IMR-90 (cell line): ENCODE results near the gene GPRC5C. TPM values are rescaled to one million over a fixed set of nuclear protein-coding genes. Genes with fewer than 3 reads are reported as not detected.

Source experiments
- ATAC-seq: fragments of 200-7000 bp; cut with Tn5 transposase; 2 replicates; pipeline ENCODE4 v1.9.1; 2020; ENCODE audit warnings: low read depth, mild to moderate bottlenecking, moderate library complexity
- BruUV-seq: library from RNA; stranded (reverse); fragments of 400-500 nt; replicated peaks from 2 replicates; lab custom pipeline; 2021; lab: Mats Ljungman, UMichigan
- CTCF ChIA-PET: fragments of 300-600 bp; formaldehyde crosslinking; extraction: SDS; loops from one replicate; lab custom pipeline; 2021; ENCODE audit warnings: antibody characterized with exemption; lab: Yijun Ruan, JAX
- POLR2A ChIA-PET: fragments of 300-600 bp; sonication (Branson Sonifier 250); formaldehyde crosslinking; loops from one replicate; lab custom pipeline; 2022; ENCODE audit warnings: antibody characterized with exemption; ENCODE audit not compliant: unreplicated experiment; lab: Charles Lee
- DNase-seq: peaks from one replicate; pipeline ENCODE4 v3.0.0; 2013
- H2AFZ ChIP-seq: replicated peaks from 2 replicates; pipeline ENCODE3; 2013; ENCODE audit warnings: low read length, mild to moderate bottlenecking; ENCODE audit not compliant: poor library complexity
- H2AK5ac ChIP-seq: 2 replicates; pipeline ENCODE4 v1.6.1; 2013; ENCODE audit warnings: low read depth, low read length, inconsistent platforms
- H2AK9ac ChIP-seq: replicated peaks from 2 replicates; pipeline ENCODE3; 2013; ENCODE audit warnings: mild to moderate bottlenecking, low read depth, low read length, moderate library complexity; ENCODE audit not compliant: poor library complexity
- H2BK120ac ChIP-seq: 2 replicates; pipeline ENCODE4 v1.6.1; 2013; ENCODE audit warnings: low read depth, low read length, inconsistent platforms
- H2BK15ac ChIP-seq: 3 replicates; pipeline ENCODE4 v1.6.1; 2013; ENCODE audit warnings: low read depth, low read length, inconsistent platforms
- H2BK20ac ChIP-seq: 2 replicates; pipeline ENCODE4 v1.6.1; 2013; ENCODE audit warnings: low read depth, mild to moderate bottlenecking, inconsistent platforms, low read length, moderate library complexity
- H2BK5ac ChIP-seq: 2 replicates; pipeline ENCODE4 v1.6.1; 2013; ENCODE audit warnings: mild to moderate bottlenecking, low read depth, low read length, inconsistent platforms; ENCODE audit not compliant: poor library complexity, severe bottlenecking
- H3K14ac ChIP-seq: replicated peaks from 2 replicates; pipeline ENCODE4 v1.6.1; 2013; ENCODE audit warnings: low read depth, low read length, inconsistent platforms
- H3K18ac ChIP-seq: 2 replicates; pipeline ENCODE4 v1.6.1; 2013; ENCODE audit warnings: low read depth, low read length, control low read depth
- H3K23ac ChIP-seq: 2 replicates; pipeline ENCODE4 v1.6.1; 2013; ENCODE audit warnings: low read depth, low read length, inconsistent platforms
- H3K27ac ChIP-seq: 2 replicates; pipeline ENCODE4 v1.5.1; 2013; ENCODE audit warnings: mild to moderate bottlenecking, control low read depth, low read length; ENCODE audit not compliant: insufficient read depth
- H3K27me3 ChIP-seq: 2 replicates; pipeline ENCODE4 v1.6.1; 2013; ENCODE audit warnings: low read length; ENCODE audit not compliant: control insufficient read depth, insufficient read depth
- H3K36me3 ChIP-seq: 2 replicates; pipeline ENCODE4 v1.6.1; 2013; ENCODE audit warnings: low read length, mixed read lengths; ENCODE audit not compliant: control insufficient read depth, insufficient read depth
- H3K4ac ChIP-seq: 2 replicates; pipeline ENCODE4 v1.6.1; 2013; ENCODE audit warnings: low read depth, low read length, inconsistent platforms
- H3K4me1 ChIP-seq: 2 replicates; pipeline ENCODE4 v1.6.1; 2013; ENCODE audit warnings: low read length, mixed read lengths; ENCODE audit not compliant: control insufficient read depth, insufficient read depth
- H3K4me2 ChIP-seq: 2 replicates; pipeline ENCODE4 v1.6.1; 2013; ENCODE audit warnings: low read depth, mild to moderate bottlenecking, control low read depth, low read length, moderate library complexity
- H3K4me3 ChIP-seq: 2 replicates; pipeline ENCODE4 v1.5.1; 2013; ENCODE audit warnings: low read depth, mild to moderate bottlenecking, control low read depth, low read length, moderate library complexity; ENCODE audit not compliant: insufficient read depth
- H3K56ac ChIP-seq: 2 replicates; pipeline ENCODE4 v1.6.1; 2013; ENCODE audit warnings: low read length, inconsistent platforms; ENCODE audit not compliant: insufficient read depth; ENCODE audit errors: extremely low read depth
- H3K79me1 ChIP-seq, 2 experiments: 2 replicates each; pipeline ENCODE4 v1.6.1; 2013; ENCODE audit warnings: low read length in 2 of 2, inconsistent platforms in 1 of 2, low read depth in 1 of 2
- H3K9ac ChIP-seq: 2 replicates; pipeline ENCODE4 v1.6.1; 2013; ENCODE audit warnings: low read depth, low read length, control low read depth
- H3K9me1 ChIP-seq: 2 replicates; pipeline ENCODE4 v1.6.1; 2013; ENCODE audit warnings: low read length, inconsistent platforms; ENCODE audit not compliant: insufficient read depth
- H3K9me3 ChIP-seq: 2 replicates; pipeline ENCODE4 v1.6.1; 2013; ENCODE audit warnings: low read length; ENCODE audit not compliant: control insufficient read depth, insufficient read depth
- H4K20me1 ChIP-seq: 2 replicates; pipeline ENCODE4 v1.6.1; 2013; ENCODE audit warnings: low read length, inconsistent platforms; ENCODE audit not compliant: insufficient read depth
- H4K5ac ChIP-seq: 2 replicates; pipeline ENCODE4 v1.6.1; 2013; ENCODE audit warnings: mild to moderate bottlenecking, low read depth, low read length, control low read depth
- H4K8ac ChIP-seq, 2 experiments: 2 replicates each; pipeline ENCODE4 v1.6.1; 2013; ENCODE audit warnings: low read depth in 2 of 2, low read length in 2 of 2, control low read depth in 1 of 2, inconsistent platforms in 1 of 2
- H4K91ac ChIP-seq: 2 replicates; pipeline ENCODE4 v1.6.1; 2013; ENCODE audit warnings: low read depth, low read length, inconsistent platforms; ENCODE audit not compliant: insufficient read depth
- BHLHE40 ChIP-seq: fragments of 150-350 bp; IDR thresholded peaks from 2 replicates; pipeline ENCODE4 v1.6.1; 2016; ENCODE audit warnings: mild to moderate bottlenecking, low read depth, low read length
- CEBPB ChIP-seq: IDR thresholded peaks from 2 replicates; pipeline ENCODE4 v1.6.1; 2012; ENCODE audit warnings: low read depth, low read length, improper control_type of control experiment
- CHD1 ChIP-seq: IDR thresholded peaks from 2 replicates; pipeline ENCODE4 v1.6.1; 2012; ENCODE audit warnings: low read depth, low read length, improper control_type of control experiment
- FOS ChIP-seq: fragments of 150-350 bp; IDR thresholded peaks from 2 replicates; pipeline ENCODE4 v1.6.1; 2016; ENCODE audit warnings: low read depth, low read length
- MAFK ChIP-seq: IDR thresholded peaks from 2 replicates; pipeline ENCODE4 v1.6.1; 2012; ENCODE audit warnings: low read depth, low read length, improper control_type of control experiment
- MAZ ChIP-seq: IDR thresholded peaks from 2 replicates; pipeline ENCODE4 v1.6.1; 2012; ENCODE audit warnings: low read depth, mild to moderate bottlenecking, low read length, improper control_type of control experiment, moderate library complexity, borderline replicate concordance
- MXI1 ChIP-seq: IDR thresholded peaks from 2 replicates; pipeline ENCODE4 v1.6.1; 2012; ENCODE audit warnings: low read depth, mild to moderate bottlenecking, low read length, moderate library complexity, borderline replicate concordance
- NFE2L2 ChIP-seq: fragments of 150-350 bp; IDR thresholded peaks from 2 replicates; pipeline ENCODE4 v1.6.1; 2016; ENCODE audit warnings: low read depth, mild to moderate bottlenecking, low read length
- POLR2A ChIP-seq: IDR thresholded peaks from 2 replicates; pipeline ENCODE4 v1.6.1; 2012; ENCODE audit warnings: mild to moderate bottlenecking, low read depth, low read length
- RAD21 ChIP-seq: IDR thresholded peaks from 2 replicates; pipeline ENCODE4 v1.6.1; 2012; ENCODE audit warnings: low read length, improper control_type of control experiment
- RCOR1 ChIP-seq: IDR thresholded peaks from 2 replicates; pipeline ENCODE4 v1.6.1; 2012; ENCODE audit warnings: mild to moderate bottlenecking, low read length, improper control_type of control experiment; ENCODE audit not compliant: insufficient replicate concordance
- RFX5 ChIP-seq: IDR thresholded peaks from 2 replicates; pipeline ENCODE4 v1.8.0; 2012; ENCODE audit warnings: low read depth, mild to moderate bottlenecking, low read length, moderate library complexity
- SMC3 ChIP-seq: fragments of 150-350 bp; IDR thresholded peaks from 2 replicates; pipeline ENCODE4 v1.6.1; 2016; ENCODE audit warnings: low read depth, mild to moderate bottlenecking, antibody characterized with exemption, low read length, moderate library complexity
- WGBS, 2 experiments: methylation state at CpG; one replicate each; pipeline versions ENCODE4 v1.1.5 to v1.1.7; 2013; ENCODE audit warnings: missing lambda C conversion rate in 2 of 2; ENCODE audit not compliant: insufficient read length in 1 of 2; ENCODE audit errors: extremely low coverage in 2 of 2; 5-methylcytosine and 5-hydroxymethylcytosine counted together
- dilution Hi-C: fragments of 300-500 bp; cut with HindIII; formaldehyde crosslinking; loops from one replicate; pipeline ENCODE4 v1.14.3; 2018; ENCODE audit warnings: low sequenced_read_pairs; ENCODE audit not compliant: unreplicated experiment
- in situ Hi-C: fragments of 300-500 bp; cut with MboI; formaldehyde crosslinking; loops from 3 replicates; pipeline ENCODE4 v1.14.3; 2019; ENCODE audit warnings: low sequenced_read_pairs, inconsistent platforms, mixed read lengths
- intact Hi-C: fragments of 100-400 bp; cut with micrococcal nuclease; formaldehyde crosslinking; loops from 2 replicates; pipeline ENCODE4 v1.10.0; 2022
- polyA plus RNA-seq, 3 experiments: library from polyadenylated mRNA; depleted of rRNA; stranded (reverse); fragments of >200 nt; gene quantifications; 2 replicates each; pipeline ENCODE4 v1.2.3, GENCODE V29; 2012; ENCODE audit warnings: low replicate concordance in 1 of 3
- total RNA-seq: library from RNA; depleted of rRNA; stranded (reverse); fragments of >200 nt; gene quantifications from 2 replicates; pipeline ENCODE4 v1.2.3, GENCODE V29; 2012
- TF ChIP-seq, protein P1 (sequence below): fragments of 150-350 bp; IDR thresholded peaks from 2 replicates; pipeline ENCODE4 v1.6.1; 2017; ENCODE audit warnings: mild to moderate bottlenecking, antibody characterized with exemption, low read length, low read depth
- TF ChIP-seq, protein P2 (sequence below): conservative IDR thresholded peaks from 2 replicates; pipeline ENCODE4 v1.5.1; 2012; ENCODE audit warnings: mild to moderate bottlenecking, low read depth, low read length, improper control_type of control experiment
- TF ChIP-seq, protein P3 (sequence below): fragments of 150-350 bp; IDR thresholded peaks from 2 replicates; pipeline ENCODE4 v1.6.1; 2016; ENCODE audit warnings: low read depth, mild to moderate bottlenecking, low read length, moderate library complexity, borderline replicate concordance

The GPRC5C gene
- total and polyA plus RNA-seq, 2 of the 4 experiments (the other 2 are of a cell fraction), result not detected

DNA sequence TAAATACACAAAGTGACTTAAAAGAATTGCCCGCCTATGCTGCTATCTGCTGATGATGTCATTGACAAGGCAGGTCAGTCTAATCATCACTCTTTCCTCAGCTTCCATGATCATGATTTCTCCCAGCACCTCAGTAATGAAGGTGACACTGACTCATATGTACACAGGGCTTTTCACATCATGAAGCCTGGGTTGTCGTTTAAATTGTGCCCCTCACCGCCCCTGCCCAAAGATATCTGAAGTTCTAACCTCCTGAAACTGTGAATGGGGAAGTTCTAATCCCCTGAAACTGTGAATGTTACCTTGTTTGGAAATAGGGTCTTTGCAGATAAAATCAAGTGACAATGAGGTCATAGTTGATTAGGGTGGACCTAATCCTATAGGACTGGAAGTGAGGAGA, 17.4 kb upstream of the GPRC5C start:
- no peak overlapping the region for H3K14ac ChIP-seq
- H3K36me3 ChIP-seq, result no peaks in the 10 kb centered on the region
- TF ChIP-seq NFE2L2 (no peak), BHLHE40 (no peak), MXI1 (no peak), MAZ (no peak), MAFK (no peak), FOS (no peak), SMC3 (no peak), CHD1 (no peak), RAD21 (no peak), POLR2A (no peak), RCOR1 (no peak), CEBPB (no peak), RFX5 (no peak)
- TF ChIP-seq, protein P1, sequence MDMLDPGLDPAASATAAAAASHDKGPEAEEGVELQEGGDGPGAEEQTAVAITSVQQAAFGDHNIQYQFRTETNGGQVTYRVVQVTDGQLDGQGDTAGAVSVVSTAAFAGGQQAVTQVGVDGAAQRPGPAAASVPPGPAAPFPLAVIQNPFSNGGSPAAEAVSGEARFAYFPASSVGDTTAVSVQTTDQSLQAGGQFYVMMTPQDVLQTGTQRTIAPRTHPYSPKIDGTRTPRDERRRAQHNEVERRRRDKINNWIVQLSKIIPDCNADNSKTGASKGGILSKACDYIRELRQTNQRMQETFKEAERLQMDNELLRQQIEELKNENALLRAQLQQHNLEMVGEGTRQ, result no peak
- TF ChIP-seq, protein P2, sequence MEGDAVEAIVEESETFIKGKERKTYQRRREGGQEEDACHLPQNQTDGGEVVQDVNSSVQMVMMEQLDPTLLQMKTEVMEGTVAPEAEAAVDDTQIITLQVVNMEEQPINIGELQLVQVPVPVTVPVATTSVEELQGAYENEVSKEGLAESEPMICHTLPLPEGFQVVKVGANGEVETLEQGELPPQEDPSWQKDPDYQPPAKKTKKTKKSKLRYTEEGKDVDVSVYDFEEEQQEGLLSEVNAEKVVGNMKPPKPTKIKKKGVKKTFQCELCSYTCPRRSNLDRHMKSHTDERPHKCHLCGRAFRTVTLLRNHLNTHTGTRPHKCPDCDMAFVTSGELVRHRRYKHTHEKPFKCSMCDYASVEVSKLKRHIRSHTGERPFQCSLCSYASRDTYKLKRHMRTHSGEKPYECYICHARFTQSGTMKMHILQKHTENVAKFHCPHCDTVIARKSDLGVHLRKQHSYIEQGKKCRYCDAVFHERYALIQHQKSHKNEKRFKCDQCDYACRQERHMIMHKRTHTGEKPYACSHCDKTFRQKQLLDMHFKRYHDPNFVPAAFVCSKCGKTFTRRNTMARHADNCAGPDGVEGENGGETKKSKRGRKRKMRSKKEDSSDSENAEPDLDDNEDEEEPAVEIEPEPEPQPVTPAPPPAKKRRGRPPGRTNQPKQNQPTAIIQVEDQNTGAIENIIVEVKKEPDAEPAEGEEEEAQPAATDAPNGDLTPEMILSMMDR, result no peak
- TF ChIP-seq, protein P3, sequence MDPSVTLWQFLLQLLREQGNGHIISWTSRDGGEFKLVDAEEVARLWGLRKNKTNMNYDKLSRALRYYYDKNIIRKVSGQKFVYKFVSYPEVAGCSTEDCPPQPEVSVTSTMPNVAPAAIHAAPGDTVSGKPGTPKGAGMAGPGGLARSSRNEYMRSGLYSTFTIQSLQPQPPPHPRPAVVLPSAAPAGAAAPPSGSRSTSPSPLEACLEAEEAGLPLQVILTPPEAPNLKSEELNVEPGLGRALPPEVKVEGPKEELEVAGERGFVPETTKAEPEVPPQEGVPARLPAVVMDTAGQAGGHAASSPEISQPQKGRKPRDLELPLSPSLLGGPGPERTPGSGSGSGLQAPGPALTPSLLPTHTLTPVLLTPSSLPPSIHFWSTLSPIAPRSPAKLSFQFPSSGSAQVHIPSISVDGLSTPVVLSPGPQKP, result no peak
- H3K4me2 ChIP-seq, result no peak overlapping the region
- no peak overlapping the region for H4K91ac ChIP-seq
- no peaks in the 10 kb centered on the region for H3K27me3 ChIP-seq
- no peak overlapping the region for H2BK120ac ChIP-seq
- 100% methylated on average over 1 of the region's 3 CpGs; no CpG with 5 or more reads in 1 of the 2 experiments for WGBS, 2 experiments
- H3K4me1 ChIP-seq, result no peaks in the 10 kb centered on the region
- DNase-seq, result no peak
- H2BK15ac ChIP-seq, result no peak overlapping the region
- H3K4me3 ChIP-seq, result no peak overlapping the region
- no peak overlapping the region for H2AK5ac ChIP-seq
- no peak overlapping the region for H3K27ac ChIP-seq
- no peaks in the 10 kb centered on the region for H4K20me1 ChIP-seq
- BruUV-seq, result no TSS peak
- ChIA-PET POLR2A (no interaction called here), CTCF (no interaction called here)
- no peaks in the 10 kb centered on the region for H3K79me1 ChIP-seq
- in situ Hi-C loops (no loop called here), intact Hi-C loops (no loop called here), dilution Hi-C loops (no loop called here)
- H2BK5ac ChIP-seq, result no peak overlapping the region
- ATAC-seq, result no peak
- H2AFZ ChIP-seq, result no peak overlapping the region
- no peak overlapping the region for H2AK9ac ChIP-seq
- H3K9me1 ChIP-seq, result no peaks in the 10 kb centered on the region
- H3K4ac ChIP-seq, result no peak overlapping the region
- H3K9ac ChIP-seq, result no peak overlapping the region
- no peak overlapping the region for H4K5ac ChIP-seq
- no peak overlapping the region for H3K56ac ChIP-seq
- no peak overlapping the region for H3K23ac ChIP-seq
- H3K18ac ChIP-seq, result no peak overlapping the region
- H2BK20ac ChIP-seq, result no peak overlapping the region
- peaks cover 34% of the 10 kb centered on the region for H3K9me3 ChIP-seq
- H4K8ac ChIP-seq, result no peak overlapping the region
